ENCODE measurements around the gene TASOR2.

Gene TASOR2

GRCh38 chr10:5692461-5693358, 8.1 kb downstream of the TASOR2 start:
- peak; percentile 31 for DNase-seq (ENCODE audit: low read depth)
- H3K36me3 ChIP-seq (ENCODE audit: control insufficient read depth, insufficient read depth, low read length, severe bottlenecking) = no peaks in the 10 kb centered on the region
- no peaks in the 10 kb centered on the region for H3K9me3 ChIP-seq (ENCODE audit: control insufficient read depth, low read length)
- H3K9ac ChIP-seq (ENCODE audit: low read length) = peak overlapping the region; percentile 75
- peaks cover 13% of the 10 kb centered on the region for H3K4me1 ChIP-seq (ENCODE audit: control insufficient read depth, insufficient read depth, low read length)
- no peaks in the 10 kb centered on the region for H3K27me3 ChIP-seq (replicated peaks; ENCODE audit: control insufficient read depth, insufficient read depth, low read length)
- H3K4me3 ChIP-seq (ENCODE audit: low read length) = peak overlapping the region; percentile 81

DNA sequence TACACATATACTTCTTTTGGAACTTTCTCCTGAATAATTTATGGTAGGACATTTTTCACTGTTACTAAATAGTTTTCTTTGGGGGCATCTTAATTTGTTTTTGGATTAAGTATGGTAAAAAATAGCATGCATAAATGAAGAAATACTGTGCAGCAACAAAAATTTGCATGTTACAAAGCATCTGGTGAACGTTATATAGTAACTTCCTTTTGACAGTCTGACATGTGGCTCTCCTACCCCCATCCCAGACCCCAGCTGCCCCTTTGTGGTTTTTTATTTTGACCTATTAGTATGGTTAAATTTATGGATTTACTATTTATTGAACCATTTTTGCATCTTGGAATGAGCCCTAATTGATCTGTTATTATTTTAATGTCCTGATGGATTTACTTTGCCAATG, 9.9 kb downstream of the TASOR2 start:
- no peak overlapping the region for H3K4me3 ChIP-seq (ENCODE audit: low read length)
- no peaks in the 10 kb centered on the region for H3K36me3 ChIP-seq (ENCODE audit: control insufficient read depth, insufficient read depth, low read length, severe bottlenecking)
- H3K9ac ChIP-seq (ENCODE audit: low read length) = no peak overlapping the region
- H3K9me3 ChIP-seq (ENCODE audit: control insufficient read depth, low read length) = no peaks in the 10 kb centered on the region
- peaks cover 13% of the 10 kb centered on the region for H3K4me1 ChIP-seq (ENCODE audit: control insufficient read depth, insufficient read depth, low read length)
- no peaks in the 10 kb centered on the region for H3K27me3 ChIP-seq (replicated peaks; ENCODE audit: control insufficient read depth, insufficient read depth, low read length)
- DNase-seq (ENCODE audit: low read depth) = no peak

DNA sequence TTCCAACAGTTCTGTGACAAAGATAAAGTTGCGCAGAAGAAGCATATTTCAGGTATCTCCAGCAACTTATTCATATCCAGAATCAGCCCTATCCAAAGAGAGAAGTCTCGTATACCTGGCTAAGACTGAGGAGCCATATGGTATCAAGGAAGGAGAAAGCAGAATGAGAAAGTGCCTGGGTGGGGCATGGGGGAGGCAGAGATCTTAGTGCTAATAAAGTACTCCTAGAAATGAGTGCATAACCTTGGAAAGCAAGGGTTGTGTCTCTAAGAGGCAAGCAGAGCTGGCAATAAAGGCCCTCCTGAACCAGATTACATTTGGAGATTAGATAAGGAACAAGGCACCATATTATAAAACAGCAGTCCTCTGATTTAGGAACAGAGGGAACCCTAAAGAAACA, 12.7 kb downstream of the TASOR2 start:
- Histone ChIP-seq H3K9me3 (ENCODE audit: control insufficient read depth, low read length) (no peaks in the 10 kb centered on the region), H3K4me3 (ENCODE audit: low read length) (no peak overlapping the region), H3K9ac (ENCODE audit: low read length) (no peak overlapping the region), H3K36me3 (ENCODE audit: control insufficient read depth, insufficient read depth, low read length, severe bottlenecking) (no peaks in the 10 kb centered on the region), H3K4me1 (ENCODE audit: control insufficient read depth, insufficient read depth, low read length) (peaks cover 7% of the 10 kb centered on the region), H3K27me3 (replicated peaks; ENCODE audit: control insufficient read depth, insufficient read depth, low read length) (no peaks in the 10 kb centered on the region)
- DNase-seq (ENCODE audit: low read depth) = no peak

GRCh38 chr10:5698062-5698461, 13.4 kb downstream of the TASOR2 start:
- Histone ChIP-seq H3K9me3 (ENCODE audit: control insufficient read depth, low read length) (no peaks in the 10 kb centered on the region), H3K9ac (ENCODE audit: low read length) (no peak overlapping the region), H3K27me3 (replicated peaks; ENCODE audit: control insufficient read depth, insufficient read depth, low read length) (no peaks in the 10 kb centered on the region), H3K4me3 (ENCODE audit: low read length) (no peak overlapping the region), H3K4me1 (ENCODE audit: control insufficient read depth, insufficient read depth, low read length) (peaks cover 3% of the 10 kb centered on the region), H3K36me3 (ENCODE audit: control insufficient read depth, insufficient read depth, low read length, severe bottlenecking) (no peaks in the 10 kb centered on the region)
- DNase-seq (ENCODE audit: low read depth) = no peak

DNA sequence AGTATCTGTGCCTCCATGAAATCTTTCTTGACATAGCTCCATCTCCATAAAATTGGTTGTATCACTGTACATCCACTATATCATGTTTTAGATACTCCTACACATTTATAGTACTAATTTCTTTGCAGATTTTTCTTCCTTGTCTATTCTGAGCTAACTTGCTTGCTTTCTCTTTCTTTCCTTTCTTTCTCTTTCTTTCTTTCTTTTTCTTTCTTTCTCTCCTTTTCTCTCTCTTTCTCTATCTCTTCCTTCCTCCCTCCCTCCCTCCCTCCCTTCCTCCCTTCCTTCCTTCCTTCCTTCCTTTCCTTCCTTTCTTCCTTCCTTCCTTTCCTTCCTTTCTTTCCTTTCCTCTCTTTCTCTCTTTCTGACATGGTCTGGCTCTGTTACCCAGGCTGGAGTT, 23.7 kb downstream of the TASOR2 start:
- Histone ChIP-seq H3K4me1 (ENCODE audit: control insufficient read depth, insufficient read depth, low read length) (peaks cover 7% of the 10 kb centered on the region), H3K36me3 (ENCODE audit: control insufficient read depth, insufficient read depth, low read length, severe bottlenecking) (no peaks in the 10 kb centered on the region), H3K9ac (ENCODE audit: low read length) (no peak overlapping the region), H3K9me3 (ENCODE audit: control insufficient read depth, low read length) (no peaks in the 10 kb centered on the region), H3K27me3 (replicated peaks; ENCODE audit: control insufficient read depth, insufficient read depth, low read length) (no peaks in the 10 kb centered on the region), H3K4me3 (ENCODE audit: low read length) (no peak overlapping the region)
- DNase-seq (ENCODE audit: low read depth) = no peak

DNA sequence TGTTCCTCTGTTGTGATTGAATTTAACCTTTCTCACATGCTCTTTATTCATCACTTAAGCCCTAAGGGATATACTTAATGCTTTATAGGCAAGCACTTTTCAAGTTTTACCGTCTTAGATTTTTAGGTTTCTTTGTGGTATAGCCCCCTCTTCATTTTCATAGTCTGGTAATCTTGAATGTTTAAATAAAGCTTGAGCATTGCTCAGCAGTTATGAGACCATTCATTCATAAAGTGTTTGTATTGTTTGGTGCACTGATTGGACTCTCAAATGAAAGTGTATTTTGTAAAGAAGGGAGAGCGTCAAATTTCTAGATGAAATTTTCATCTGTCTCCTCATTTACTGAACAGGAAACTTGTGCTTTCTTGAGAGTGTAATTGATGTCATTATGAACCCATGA, 25.2 kb downstream of the TASOR2 start:
- Histone ChIP-seq H3K4me1 (ENCODE audit: control insufficient read depth, insufficient read depth, low read length) (peaks cover 7% of the 10 kb centered on the region), H3K9ac (ENCODE audit: low read length) (no peak overlapping the region), H3K27me3 (replicated peaks; ENCODE audit: control insufficient read depth, insufficient read depth, low read length) (no peaks in the 10 kb centered on the region), H3K4me3 (ENCODE audit: low read length) (no peak overlapping the region), H3K9me3 (ENCODE audit: control insufficient read depth, low read length) (no peaks in the 10 kb centered on the region), H3K36me3 (ENCODE audit: control insufficient read depth, insufficient read depth, low read length, severe bottlenecking) (no peaks in the 10 kb centered on the region)
- DNase-seq (ENCODE audit: low read depth) = no peak

DNA sequence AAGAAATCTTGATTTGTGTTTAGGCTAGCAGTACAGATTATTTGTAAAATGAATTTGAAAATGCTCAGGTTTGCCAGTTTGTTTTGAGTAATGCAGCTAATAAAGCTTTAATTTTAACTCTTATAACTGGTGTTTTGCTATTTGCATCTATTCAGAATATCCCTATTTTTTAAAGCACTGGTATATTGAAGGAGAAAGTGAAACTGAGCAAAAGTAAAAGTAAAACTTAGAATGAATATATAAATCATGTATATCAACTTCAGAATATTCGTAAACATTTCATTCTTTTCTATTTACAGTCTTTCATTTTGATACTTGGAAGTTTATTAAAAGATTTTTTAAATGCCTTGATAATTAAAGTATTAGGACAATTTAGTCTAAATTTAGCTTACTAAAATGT, 26.2 kb downstream of the TASOR2 start:
- peak overlapping the region; percentile 35 for H3K9ac ChIP-seq (ENCODE audit: low read length)

GRCh38 chr10:5711642-5712041, 27.0 kb downstream of the TASOR2 start:
- Histone ChIP-seq H3K36me3 (ENCODE audit: control insufficient read depth, insufficient read depth, low read length, severe bottlenecking) (no peaks in the 10 kb centered on the region), H3K9me3 (ENCODE audit: control insufficient read depth, low read length) (no peaks in the 10 kb centered on the region), H3K4me3 (ENCODE audit: low read length) (peak overlapping the region; percentile 59), H3K27me3 (replicated peaks; ENCODE audit: control insufficient read depth, insufficient read depth, low read length) (no peaks in the 10 kb centered on the region), H3K4me1 (ENCODE audit: control insufficient read depth, insufficient read depth, low read length) (peaks cover 7% of the 10 kb centered on the region), H3K9ac (ENCODE audit: low read length) (no peak overlapping the region)
- no peak for DNase-seq (ENCODE audit: low read depth)

More for the DNA sequence above, 26.2 kb downstream of the TASOR2 start:
- no peaks in the 10 kb centered on the region for H3K9me3 ChIP-seq (ENCODE audit: control insufficient read depth, low read length)
- peaks cover 7% of the 10 kb centered on the region for H3K4me1 ChIP-seq (ENCODE audit: control insufficient read depth, insufficient read depth, low read length)
- H3K4me3 ChIP-seq (ENCODE audit: low read length) = peak overlapping the region; percentile 59
- no peaks in the 10 kb centered on the region for H3K36me3 ChIP-seq (ENCODE audit: control insufficient read depth, insufficient read depth, low read length, severe bottlenecking)
- H3K27me3 ChIP-seq (replicated peaks; ENCODE audit: control insufficient read depth, insufficient read depth, low read length) = no peaks in the 10 kb centered on the region
- peak; percentile 25 for DNase-seq (ENCODE audit: low read depth)

DNA sequence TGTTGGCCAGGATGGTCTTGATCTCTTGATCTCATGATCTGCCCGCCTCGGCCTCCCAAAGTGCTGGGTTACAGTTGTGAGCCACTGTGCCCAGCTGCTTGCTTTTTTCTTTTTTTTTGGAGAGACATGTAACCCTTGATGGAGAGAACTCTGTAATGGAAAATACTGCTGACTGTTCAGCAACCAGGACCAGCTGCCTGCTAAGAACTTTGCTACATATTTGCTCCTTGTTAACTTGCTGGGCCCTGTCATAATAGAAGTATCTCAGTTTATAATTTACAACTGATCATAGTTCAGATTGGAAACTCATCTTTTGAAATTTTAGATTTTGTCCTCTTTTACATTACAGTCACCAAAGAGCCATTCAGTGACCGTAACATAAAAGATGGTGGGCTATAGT, 34.9 kb downstream of the TASOR2 start:
- Histone ChIP-seq H3K4me3 (ENCODE audit: low read length) (no peak overlapping the region), H3K9ac (ENCODE audit: low read length) (no peak overlapping the region), H3K9me3 (ENCODE audit: control insufficient read depth, low read length) (no peaks in the 10 kb centered on the region), H3K4me1 (ENCODE audit: control insufficient read depth, insufficient read depth, low read length) (peaks cover 33% of the 10 kb centered on the region), H3K27me3 (replicated peaks; ENCODE audit: control insufficient read depth, insufficient read depth, low read length) (no peaks in the 10 kb centered on the region), H3K36me3 (ENCODE audit: control insufficient read depth, insufficient read depth, low read length, severe bottlenecking) (peaks cover 13% of the 10 kb centered on the region)
- no peak for DNase-seq (ENCODE audit: low read depth)

- Histone ChIP-seq H3K4me1 (ENCODE audit: control insufficient read depth, insufficient read depth, low read length) (peaks cover 33% of the 10 kb centered on the region), H3K36me3 (ENCODE audit: control insufficient read depth, insufficient read depth, low read length, severe bottlenecking) (peaks cover 17% of the 10 kb centered on the region), H3K27me3 (replicated peaks; ENCODE audit: control insufficient read depth, insufficient read depth, low read length) (no peaks in the 10 kb centered on the region)
Observed at GRCh38 chr10:5720182-5720581, 35.5 kb downstream of the TASOR2 start.

DNA sequence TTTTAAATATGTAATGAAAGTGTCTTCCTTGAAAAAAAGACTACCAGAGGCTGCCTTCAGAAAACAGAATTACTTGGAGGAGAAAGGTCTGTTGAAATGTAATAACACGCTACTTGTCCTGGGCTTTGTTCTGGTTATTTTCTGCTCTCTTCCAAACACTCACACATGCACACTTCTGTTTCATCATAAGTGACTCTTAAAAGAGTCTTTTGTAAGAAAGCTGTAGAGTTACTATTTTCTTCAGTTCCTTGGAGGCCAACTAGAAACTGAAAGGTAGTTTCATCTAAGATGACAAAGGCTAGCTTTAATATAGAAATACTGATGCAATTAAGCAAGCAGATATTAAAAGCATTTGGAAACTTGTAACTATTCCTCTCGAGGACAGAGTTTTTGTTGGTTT, 39.1 kb downstream of the TASOR2 start:
- Histone ChIP-seq H3K4me1 (ENCODE audit: control insufficient read depth, insufficient read depth, low read length) (peaks cover 32% of the 10 kb centered on the region), H3K4me3 (ENCODE audit: low read length) (no peak overlapping the region), H3K9me3 (ENCODE audit: control insufficient read depth, low read length) (no peaks in the 10 kb centered on the region), H3K36me3 (ENCODE audit: control insufficient read depth, insufficient read depth, low read length, severe bottlenecking) (peaks cover 45% of the 10 kb centered on the region), H3K9ac (ENCODE audit: low read length) (no peak overlapping the region), H3K27me3 (replicated peaks; ENCODE audit: control insufficient read depth, insufficient read depth, low read length) (no peaks in the 10 kb centered on the region)
- DNase-seq (ENCODE audit: low read depth) = no peak

More at GRCh38 chr10:5720182-5720581, 35.5 kb downstream of the TASOR2 start:
- no peak for DNase-seq (ENCODE audit: low read depth)
- Histone ChIP-seq H3K9ac (ENCODE audit: low read length) (no peak overlapping the region), H3K9me3 (ENCODE audit: control insufficient read depth, low read length) (no peaks in the 10 kb centered on the region), H3K4me3 (ENCODE audit: low read length) (no peak overlapping the region)

Measured in adipocyte (in vitro differentiated cells).